ENCODE results near the gene TNFRSF12A. TPM values are rescaled to one million over a fixed set of nuclear protein-coding genes. Genes with fewer than 3 reads are reported as not detected.
A peak's percentile ranks its signal among the peaks of the same experiment; 100 is the strongest.

TNFRSF12A gene
- total RNA-seq, 1 donor from 2014 or later: 66.2 TPM

DNA sequence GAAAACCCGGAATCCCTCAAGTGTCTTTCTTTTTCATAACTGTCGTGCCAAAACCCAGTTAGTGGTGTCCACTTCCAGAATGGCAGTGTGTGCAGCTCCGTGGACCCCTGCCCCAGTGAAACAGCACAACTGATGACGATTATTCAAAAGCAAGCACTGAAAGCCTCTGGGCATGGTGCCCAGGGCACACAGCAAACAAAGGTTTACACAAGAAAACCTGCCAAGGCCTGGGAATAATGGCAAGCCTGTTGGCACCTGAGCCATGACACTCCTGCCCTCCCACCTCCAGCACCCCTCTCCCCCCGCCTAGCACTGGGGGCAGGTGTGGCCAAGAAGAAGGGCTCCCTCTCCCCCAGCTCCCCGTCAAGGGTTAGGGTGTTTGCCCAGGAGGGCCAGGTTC is 42.7 kb upstream of the TNFRSF12A start:
- no peak overlapping the region for H3K27ac ChIP-seq (replicated peaks)
- no peaks in the 10 kb centered on the region for H3K9me3 ChIP-seq (replicated peaks)
- H3K27me3 ChIP-seq (ENCODE audit: low read depth): peaks cover 35% of the 10 kb centered on the region
- no peak for TF ChIP-seq CTCF (IDR thresholded peaks at IDR 0.05; ENCODE audit: borderline replicate concordance)
- DNase-seq: no peak
- no peak overlapping the region for H3K4me3 ChIP-seq
- H3K36me3 ChIP-seq: no peaks in the 10 kb centered on the region
- peaks cover 24% of the 10 kb centered on the region for H3K4me1 ChIP-seq
- intact Hi-C loops (cut with micrococcal nuclease): no loop called here

DNA sequence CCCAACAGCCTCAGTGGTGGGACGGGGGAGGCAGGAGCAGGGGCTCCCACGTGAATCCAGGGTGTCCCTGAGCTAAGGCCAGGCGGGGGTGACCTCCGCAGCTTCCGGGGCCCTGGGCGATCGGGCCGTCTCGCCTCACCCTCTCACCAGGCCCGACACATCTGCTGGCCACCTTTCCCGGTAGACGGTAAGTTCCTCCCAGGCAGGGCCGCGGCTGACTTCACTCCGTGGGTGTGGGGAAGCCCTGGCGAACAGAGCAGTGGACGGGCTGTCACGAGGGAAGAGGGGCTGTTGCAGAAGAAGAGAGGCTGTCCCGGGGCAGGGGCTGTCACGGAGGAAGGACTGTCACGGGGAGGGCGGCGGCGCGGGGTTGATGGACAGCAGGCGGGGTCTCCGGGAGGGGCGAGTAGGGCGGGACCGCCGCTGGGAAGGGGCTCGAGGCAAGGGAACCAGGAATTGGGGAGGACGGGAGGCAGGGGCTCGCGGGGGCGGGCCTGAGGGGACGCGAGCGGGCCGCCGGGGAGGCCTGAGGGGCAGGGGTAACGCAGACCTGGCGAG is 40.4 kb upstream of the TNFRSF12A start:
- Histone ChIP-seq H3K9me3 (replicated peaks) (no peaks in the 10 kb centered on the region), H3K36me3 (no peaks in the 10 kb centered on the region), H3K4me3 (peak overlapping the region; percentile 74), H3K4me1 (peaks cover 33% of the 10 kb centered on the region), H3K27me3 (ENCODE audit: low read depth) (peaks cover 35% of the 10 kb centered on the region), H3K27ac (replicated peaks) (no peak overlapping the region)
- TF ChIP-seq CTCF (IDR thresholded peaks at IDR 0.05; ENCODE audit: borderline replicate concordance): no peak
- intact Hi-C loops (cut with micrococcal nuclease): no loop called here
- no peak for DNase-seq

DNA sequence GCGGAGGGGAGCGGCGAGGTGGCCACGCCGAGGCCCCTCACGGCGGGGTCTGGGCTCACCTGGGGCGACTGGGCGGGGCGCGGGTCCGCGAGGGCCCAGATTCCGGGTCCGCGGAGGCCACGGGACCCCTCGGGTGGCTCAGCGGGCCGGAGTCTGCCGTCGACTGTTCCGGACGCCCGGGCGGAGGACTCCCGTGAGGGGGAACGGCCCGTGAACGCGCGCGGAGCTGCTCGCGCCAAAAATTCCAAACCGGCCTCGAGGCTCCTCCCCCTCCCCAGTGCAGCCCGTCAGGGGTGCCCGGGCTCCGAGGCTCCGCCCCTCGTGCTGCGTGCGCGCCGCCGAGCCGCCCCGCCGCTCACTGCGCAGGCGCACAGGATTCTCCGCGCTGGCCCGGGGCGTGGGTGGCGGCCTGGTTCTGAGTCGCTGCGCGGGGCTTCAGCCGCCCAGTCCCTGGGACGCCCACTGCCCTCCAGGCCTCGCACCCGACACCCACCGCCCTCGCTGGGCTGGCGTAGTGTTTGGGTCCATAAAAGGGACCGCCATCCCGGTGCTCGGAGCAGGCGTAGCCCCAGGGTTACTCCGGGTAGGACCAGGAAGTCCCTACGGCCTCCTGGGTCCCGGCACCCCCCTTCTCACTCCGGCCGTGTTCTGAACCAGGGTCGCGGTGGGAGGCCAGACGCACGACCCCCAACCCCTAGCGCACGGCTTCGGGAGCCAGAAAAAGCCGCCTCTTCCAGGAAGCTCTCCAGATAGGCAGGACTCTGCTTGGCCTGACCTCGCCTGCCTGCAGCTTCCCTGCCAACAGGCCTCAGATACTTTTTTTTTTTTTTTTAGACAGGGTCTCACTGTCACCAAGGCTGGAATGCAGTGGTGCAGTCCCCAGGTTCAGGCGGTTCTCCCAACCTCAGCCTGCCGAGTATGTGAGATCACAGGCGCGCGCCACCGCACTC is 39.7 kb upstream of the TNFRSF12A start, which contains the start of gene PKMYT1:
Gene PKMYT1 (minus strand): TSS at position 220 of the 950 bp plus-strand sequence. CDS start 789 bp downstream, outside the sequence.
- Histone ChIP-seq H3K27me3 (ENCODE audit: low read depth) (peaks cover 35% of the 10 kb centered on the region), H3K4me3 (peak within 1 kb of the TSS; percentile 74), H3K4me1 (peaks cover 41% of the 10 kb centered on the region), H3K9me3 (replicated peaks) (no peaks in the 10 kb centered on the region), H3K27ac (replicated peaks) (peak within 1 kb of the TSS; percentile 80), H3K36me3 (no peaks in the 10 kb centered on the region)
- TF ChIP-seq CTCF (IDR thresholded peaks at IDR 0.05; ENCODE audit: borderline replicate concordance): no peak
- intact Hi-C loops (cut with micrococcal nuclease): no loop called here
- DNase-seq: peak; percentile 91

DNA sequence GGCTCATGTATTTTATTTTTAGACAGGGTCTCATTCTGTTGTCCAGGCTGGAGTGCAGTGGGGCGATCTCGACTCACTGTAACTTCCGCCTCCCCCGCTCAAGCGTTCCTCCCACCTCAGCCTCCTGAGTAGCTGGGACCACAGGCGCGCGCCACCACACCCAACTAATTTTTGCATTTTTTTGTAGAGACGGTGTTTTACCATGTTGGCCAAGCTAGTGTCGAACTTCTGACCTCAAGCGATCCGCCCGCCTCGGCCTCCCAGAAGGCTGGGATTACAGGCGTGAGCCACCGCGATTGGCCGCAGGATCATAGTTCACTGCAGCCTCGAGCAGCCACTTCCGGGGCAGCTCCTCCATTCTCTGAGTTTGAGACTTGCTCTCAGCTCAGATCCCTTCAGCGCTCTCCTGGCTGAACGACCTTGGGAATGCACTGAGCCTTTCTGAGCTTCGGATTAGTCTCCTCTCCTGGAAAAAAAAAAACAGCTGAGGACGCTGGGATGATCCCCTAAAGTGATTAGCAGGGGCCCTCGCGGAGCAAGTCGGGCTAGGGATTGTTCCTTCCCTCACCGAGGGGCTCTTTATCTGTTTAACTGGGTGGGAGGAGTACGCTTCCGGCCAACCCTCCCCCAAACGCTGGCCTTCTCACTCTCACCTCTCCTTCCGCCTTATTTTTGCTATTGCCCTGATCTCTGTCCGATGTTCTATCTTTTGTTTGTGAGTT is 38.8 kb upstream of the TNFRSF12A start:
- Histone ChIP-seq H3K9me3 (replicated peaks) (no peaks in the 10 kb centered on the region), H3K27me3 (ENCODE audit: low read depth) (peaks cover 37% of the 10 kb centered on the region), H3K27ac (replicated peaks) (peak overlapping the region; percentile 80), H3K4me3 (peak overlapping the region; percentile 74), H3K36me3 (no peaks in the 10 kb centered on the region), H3K4me1 (peaks cover 49% of the 10 kb centered on the region)
- no peak for TF ChIP-seq CTCF (IDR thresholded peaks at IDR 0.05; ENCODE audit: borderline replicate concordance)
- DNase-seq: no peak
- intact Hi-C loops (cut with micrococcal nuclease): no loop called here

GRCh38 chr16:2981899-2982250 is 38.3 kb upstream of the TNFRSF12A start:
- TF ChIP-seq CTCF (IDR thresholded peaks at IDR 0.05; ENCODE audit: borderline replicate concordance): no peak
- Histone ChIP-seq H3K27me3 (ENCODE audit: low read depth) (peaks cover 37% of the 10 kb centered on the region), H3K36me3 (no peaks in the 10 kb centered on the region), H3K4me1 (peaks cover 51% of the 10 kb centered on the region), H3K4me3 (no peak overlapping the region), H3K9me3 (replicated peaks) (no peaks in the 10 kb centered on the region), H3K27ac (replicated peaks) (no peak overlapping the region)
- intact Hi-C loops (cut with micrococcal nuclease): no loop called here
- no peak for DNase-seq
